HG02973 (cell line): ENCODE measurements around the gene DPM3.

ENCODE experiments used
- ATAC-seq: cut with Tn5 transposase; IDR thresholded peaks from one replicate; pipeline ENCODE4 v1.9.1; 2021; ENCODE audit warnings: moderate library complexity; ENCODE audit not compliant: unreplicated experiment

The DPM3 gene

GRCh38 chr1:155103325-155103724 is 37.0 kb downstream of the DPM3 start:
- ATAC-seq: no peak

GRCh38 chr1:155099331-155099730 is 41.0 kb downstream of the DPM3 start:
- ATAC-seq: no peak

- no peak for ATAC-seq
Observed at GRCh38 chr1:155094622-155094948, 45.7 kb downstream of the DPM3 start.

GRCh38 chr1:155093911-155094621 is 46.3 kb downstream of the DPM3 start:
- ATAC-seq: no peak

- no peak for ATAC-seq
Observed at GRCh38 chr1:155092641-155093040, 47.7 kb downstream of the DPM3 start.

- ATAC-seq: no peak
Observed at GRCh38 chr1:155092131-155092530, 48.2 kb downstream of the DPM3 start.

GRCh38 chr1:155091071-155092051 is 49.0 kb downstream of the DPM3 start:
- ATAC-seq: no peak
